SJCRH30 (cell line): ENCODE measurements around the gene PLXNB3. TPM values are rescaled to one million over a fixed set of nuclear protein-coding genes. Genes with fewer than 3 reads are reported as not detected.

Experiments
- DNase-seq, 2 experiments: peaks; one replicate each; pipeline ENCODE4 v3.0.0-alpha.2; 2015 to 2020
- H3K27ac ChIP-seq: fragments of 250-450 bp; sonication (Bioruptor Pico); 2 replicates; pipeline ENCODE4 v1.5.1; 2020; ENCODE audit warnings: mild to moderate bottlenecking, moderate library complexity
- H3K27me3 ChIP-seq: fragments of 250-450 bp; sonication (Bioruptor Pico); 2 replicates; pipeline ENCODE4 v1.5.1; 2020; ENCODE audit warnings: mild to moderate bottlenecking, moderate library complexity
- H3K36me3 ChIP-seq: fragments of 250-450 bp; sonication (Bioruptor Pico); 2 replicates; pipeline ENCODE4 v1.5.1; 2020; ENCODE audit warnings: mild to moderate bottlenecking, moderate library complexity
- H3K4me1 ChIP-seq: fragments of 250-450 bp; sonication (Bioruptor Pico); 2 replicates; pipeline ENCODE4 v1.5.1; 2020; ENCODE audit warnings: mild to moderate bottlenecking, moderate library complexity
- H3K4me3 ChIP-seq: fragments of 250-450 bp; sonication (Bioruptor Pico); 2 replicates; pipeline ENCODE4 v1.5.1; 2020; ENCODE audit warnings: mild to moderate bottlenecking, moderate library complexity
- H3K9me3 ChIP-seq: fragments of 250-450 bp; sonication (Bioruptor Pico); replicated peaks from 2 replicates; pipeline ENCODE4 v1.5.1; 2020; ENCODE audit warnings: mild to moderate bottlenecking, moderate library complexity
- total RNA-seq: library from RNA; depleted of rRNA; stranded (reverse); fragments of >200 nt; shearing (Covaris generic); gene quantifications from 2 replicates; pipeline ENCODE4 v1.2.3, GENCODE V29; 2014; rRNA removed

PLXNB3 gene
- 2.0 and 3.7 TPM in 2 replicates for total RNA-seq

- Histone ChIP-seq H3K9me3 (no peaks in the 10 kb centered on the region), H3K27me3 (no peaks in the 10 kb centered on the region), H3K4me1 (peaks cover 10% of the 10 kb centered on the region; the same call in 1 of the 2 replicates), H3K27ac (peak within 1 kb of the TSS; percentile 53; the same call in 1 of the 2 replicates), H3K36me3 (no peaks in the 10 kb centered on the region), H3K4me3 (peak within 1 kb of the TSS; percentile 59)
- peak; percentile 75 to 76 for DNase-seq
These were observed at the start of gene PLXNB3 for GRCh38 chrX:153763989-153764755. Gene PLXNB3 (plus strand): TSS chrX:153764249. CDS start chrX:153765536, 1,287 bp downstream.

DNA sequence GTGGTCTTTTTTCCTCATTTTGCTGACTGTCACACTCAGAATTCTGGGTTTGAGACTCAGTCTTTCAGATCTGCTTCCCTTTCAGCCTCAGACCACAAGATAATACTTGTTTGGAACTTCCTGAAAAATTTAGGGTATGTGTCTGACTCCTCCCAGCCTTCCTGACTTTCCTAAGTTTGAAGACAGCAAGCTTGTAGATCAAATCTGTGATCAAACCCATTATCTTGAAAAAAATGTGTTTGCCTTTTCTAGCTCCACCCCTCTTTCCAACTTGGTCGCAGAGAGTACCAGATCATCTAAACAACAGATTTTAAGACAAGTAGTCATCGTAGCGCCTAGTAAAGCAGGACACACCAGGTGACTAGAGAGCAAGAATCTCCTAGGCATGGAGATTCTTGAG is 49.8 kb upstream of the PLXNB3 start:
- H3K36me3 ChIP-seq: peaks cover 3% of the 10 kb centered on the region; the same call in 1 of the 2 replicates
- H3K9me3 ChIP-seq: no peaks in the 10 kb centered on the region
- H3K27me3 ChIP-seq: no peaks in the 10 kb centered on the region
- no peak for DNase-seq
- no peaks in the 10 kb centered on the region for H3K4me1 ChIP-seq
- H3K4me3 ChIP-seq: no peak overlapping the region
- H3K27ac ChIP-seq: no peak overlapping the region

DNA sequence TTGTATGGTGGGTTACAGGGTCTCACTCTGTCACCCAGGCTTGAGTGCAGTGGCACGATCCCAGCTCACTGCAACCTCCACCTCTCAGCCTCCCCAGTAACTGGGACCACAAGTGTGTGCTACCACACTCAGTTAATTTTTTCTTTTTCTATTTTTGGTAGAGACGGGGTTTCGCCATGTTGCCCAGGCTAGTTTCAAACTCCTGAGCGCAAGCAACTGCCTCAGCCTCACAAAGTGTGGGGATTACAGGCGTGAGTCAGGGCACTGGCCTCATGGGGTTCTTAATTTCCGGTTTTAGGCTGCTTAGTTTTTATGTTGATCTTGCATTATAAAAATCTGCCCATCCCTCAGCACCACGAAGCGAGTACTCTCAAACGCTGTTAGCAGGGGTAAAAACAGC is 46.6 kb upstream of the PLXNB3 start:
- Histone ChIP-seq H3K27ac (no peak overlapping the region), H3K27me3 (no peaks in the 10 kb centered on the region), H3K36me3 (peaks cover 5% of the 10 kb centered on the region; the same call in 1 of the 2 replicates), H3K4me3 (no peak overlapping the region), H3K4me1 (no peaks in the 10 kb centered on the region), H3K9me3 (no peaks in the 10 kb centered on the region)
- DNase-seq: no peak

GRCh38 chrX:153719238-153719637 is 44.8 kb upstream of the PLXNB3 start:
- Histone ChIP-seq H3K9me3 (no peaks in the 10 kb centered on the region), H3K4me1 (no peaks in the 10 kb centered on the region), H3K36me3 (peaks cover 5% of the 10 kb centered on the region; the same call in 1 of the 2 replicates), H3K27ac (no peak overlapping the region), H3K27me3 (no peaks in the 10 kb centered on the region), H3K4me3 (no peak overlapping the region)
- DNase-seq: no peak

DNA sequence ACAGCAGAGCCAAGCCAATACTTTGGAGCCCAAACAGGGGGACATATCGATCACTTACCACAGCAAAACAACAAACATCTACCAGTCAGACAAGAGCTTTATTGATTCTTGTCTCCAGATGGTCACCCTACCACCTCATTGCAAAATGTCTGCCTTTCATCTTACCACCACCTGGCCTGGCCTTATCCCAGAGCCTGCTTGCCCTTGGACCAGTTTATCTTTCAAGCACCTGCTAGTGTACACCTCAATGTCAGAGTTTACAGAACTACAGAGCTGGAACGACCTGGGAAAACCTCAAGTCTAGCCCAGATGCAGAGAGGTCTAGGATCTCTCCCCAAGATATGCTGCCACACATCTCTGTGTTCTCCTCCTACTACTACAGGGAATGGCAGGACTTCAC is 44.3 kb upstream of the PLXNB3 start:
- Histone ChIP-seq H3K9me3 (no peaks in the 10 kb centered on the region), H3K27me3 (no peaks in the 10 kb centered on the region), H3K4me3 (no peak overlapping the region), H3K27ac (no peak overlapping the region), H3K4me1 (no peaks in the 10 kb centered on the region), H3K36me3 (peaks cover 5% of the 10 kb centered on the region; the same call in 1 of the 2 replicates)
- no peak for DNase-seq

DNA sequence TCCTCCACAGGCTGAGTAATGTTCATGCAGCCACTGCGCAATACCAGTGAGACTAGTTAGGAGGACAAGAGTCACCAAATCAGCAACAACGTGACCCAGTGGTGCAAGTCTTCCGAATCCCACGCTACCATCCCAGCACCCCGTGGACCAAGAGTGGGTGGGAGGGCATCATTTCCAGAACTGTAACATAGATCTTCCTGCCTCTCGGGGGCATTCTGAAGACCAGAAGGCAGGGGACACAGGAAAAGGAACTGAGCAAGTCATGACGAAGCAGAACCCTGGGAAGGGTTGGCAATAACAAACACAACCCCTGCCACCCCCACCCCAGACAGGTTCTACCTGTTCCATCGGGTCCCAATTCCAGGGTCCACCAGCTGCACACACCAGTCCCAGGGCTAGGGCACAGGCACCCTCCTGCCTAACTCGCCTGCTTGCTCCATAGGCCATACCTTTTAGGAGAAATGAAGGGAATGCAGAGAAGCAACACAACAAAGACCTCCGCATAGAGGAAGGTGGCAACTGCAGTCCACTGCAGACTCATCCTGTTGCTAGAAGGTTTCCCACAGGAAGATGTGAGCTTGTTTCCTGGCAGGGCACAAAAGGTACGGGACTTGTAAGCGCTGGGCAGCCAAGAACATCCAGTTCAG is 41.2 kb upstream of the PLXNB3 start:
- no peak overlapping the region; the same call in 1 of the 2 replicates for H3K27ac ChIP-seq

GRCh38 chrX:153723351-153724251 is 40.4 kb upstream of the PLXNB3 start:
- no peaks in the 10 kb centered on the region for H3K27me3 ChIP-seq
- peak overlapping the region; percentile 24 for H3K27ac ChIP-seq
- H3K9me3 ChIP-seq: no peaks in the 10 kb centered on the region
- peaks cover 2% of the 10 kb centered on the region; the same call in 1 of the 2 replicates for H3K36me3 ChIP-seq
- H3K4me3 ChIP-seq: peak overlapping the region; percentile 67
- DNase-seq: peak; percentile 38 to 50
- peaks cover 11% of the 10 kb centered on the region for H3K4me1 ChIP-seq

More for the DNA sequence above, 41.2 kb upstream of the PLXNB3 start:
- peaks cover 11% of the 10 kb centered on the region for H3K4me1 ChIP-seq
- peaks cover 2% of the 10 kb centered on the region; the same call in 1 of the 2 replicates for H3K36me3 ChIP-seq
- no peaks in the 10 kb centered on the region for H3K9me3 ChIP-seq
- H3K4me3 ChIP-seq: peak overlapping the region; percentile 67
- DNase-seq: no peak
- no peaks in the 10 kb centered on the region for H3K27me3 ChIP-seq

DNA sequence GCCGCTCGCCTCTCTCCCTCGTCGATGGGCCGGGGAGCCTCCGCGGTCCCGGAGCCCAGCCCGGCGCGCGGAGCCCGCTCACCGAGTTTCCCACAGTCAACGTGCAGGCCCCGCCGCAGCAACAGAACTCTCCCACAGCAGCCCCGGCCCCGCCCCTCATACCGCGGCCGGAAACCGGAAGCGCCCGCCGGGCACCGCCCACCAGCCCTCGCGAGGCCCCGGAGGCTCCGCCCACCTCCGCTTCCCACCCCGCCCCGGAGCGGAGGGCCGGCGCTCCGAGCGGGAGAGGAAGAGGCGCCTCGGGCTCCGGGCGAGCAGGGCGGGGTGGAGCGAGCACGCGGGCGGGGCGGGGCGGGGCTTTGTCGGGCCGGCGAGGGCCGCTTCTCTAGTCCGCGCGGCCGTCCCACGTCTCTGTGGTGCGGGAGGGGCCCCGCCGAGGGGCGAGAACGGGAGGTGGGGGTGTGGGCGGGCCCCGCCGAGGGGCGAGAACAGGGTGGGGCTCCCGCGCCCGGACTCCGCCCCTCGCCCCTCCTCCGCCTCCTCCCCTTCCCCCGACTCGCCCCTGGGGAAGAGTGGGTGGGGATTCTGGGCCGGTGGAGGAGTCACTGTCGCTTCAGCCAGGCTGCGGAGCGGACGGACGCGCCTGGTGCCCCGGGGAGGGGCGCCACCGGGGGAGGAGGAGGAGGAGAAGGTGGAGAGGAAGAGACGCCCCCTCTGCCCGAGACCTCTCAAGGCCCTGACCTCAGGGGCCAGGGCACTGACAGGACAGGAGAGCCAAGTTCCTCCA is 39.6 kb upstream of the PLXNB3 start, which contains the start of the genes ABCD1 and BCAP31:
Gene ABCD1, plus strand, starts transcription at position 605 of the 787 bp plus-strand sequence. CDS start 411 bp downstream, outside the sequence.
Gene BCAP31, minus strand, starts transcription at position 136 of the 787 bp plus-strand sequence. CDS start 1,143 bp downstream, outside the sequence.
- Histone ChIP-seq H3K27me3 (no peaks in the 10 kb centered on the region), H3K36me3 (peaks cover 2% of the 10 kb centered on the region; the same call in 1 of the 2 replicates), H3K27ac (peak within 1 kb of the TSS; percentile 26), H3K4me1 (peaks cover 11% of the 10 kb centered on the region), H3K9me3 (no peaks in the 10 kb centered on the region), H3K4me3 (peak within 1 kb of the TSS; percentile 67)
- DNase-seq: peak; percentile 87 to 88

GRCh38 chrX:153725039-153725831 is 38.8 kb upstream of the PLXNB3 start:
- peak overlapping the region; percentile 26; the same call in 1 of the 2 replicates for H3K27ac ChIP-seq
- peak in 1 of 2 experiments; percentile 25 for DNase-seq

DNA sequence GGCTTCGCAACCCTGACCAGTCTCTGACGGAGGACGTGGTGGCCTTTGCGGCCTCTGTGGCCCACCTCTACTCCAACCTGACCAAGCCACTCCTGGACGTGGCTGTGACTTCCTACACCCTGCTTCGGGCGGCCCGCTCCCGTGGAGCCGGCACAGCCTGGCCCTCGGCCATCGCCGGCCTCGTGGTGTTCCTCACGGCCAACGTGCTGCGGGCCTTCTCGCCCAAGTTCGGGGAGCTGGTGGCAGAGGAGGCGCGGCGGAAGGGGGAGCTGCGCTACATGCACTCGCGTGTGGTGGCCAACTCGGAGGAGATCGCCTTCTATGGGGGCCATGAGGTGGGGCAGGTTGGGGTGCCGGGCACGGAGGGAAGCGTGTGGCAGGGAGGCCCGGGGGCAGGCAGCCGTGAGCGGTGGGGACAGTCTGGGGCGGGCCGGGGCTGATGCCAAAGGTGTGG is 38.2 kb upstream of the PLXNB3 start:
- Histone ChIP-seq H3K4me1 (peaks cover 11% of the 10 kb centered on the region), H3K27ac (peak overlapping the region; percentile 80), H3K36me3 (0 out of 2 replicates have a peak, but pooled peaks cover under 1% of the 10 kb centered on the region), H3K9me3 (no peaks in the 10 kb centered on the region), H3K4me3 (no peak overlapping the region), H3K27me3 (no peaks in the 10 kb centered on the region)
- DNase-seq: no peak

More at GRCh38 chrX:153725039-153725831, 38.8 kb upstream of the PLXNB3 start:
- H3K4me3 ChIP-seq: peak overlapping the region; percentile 67
- H3K4me1 ChIP-seq: peaks cover 11% of the 10 kb centered on the region
- no peaks in the 10 kb centered on the region for H3K9me3 ChIP-seq
- no peaks in the 10 kb centered on the region for H3K27me3 ChIP-seq
- H3K36me3 ChIP-seq: 0 out of 2 replicates have a peak, but pooled peaks cover 2% of the 10 kb centered on the region

DNA sequence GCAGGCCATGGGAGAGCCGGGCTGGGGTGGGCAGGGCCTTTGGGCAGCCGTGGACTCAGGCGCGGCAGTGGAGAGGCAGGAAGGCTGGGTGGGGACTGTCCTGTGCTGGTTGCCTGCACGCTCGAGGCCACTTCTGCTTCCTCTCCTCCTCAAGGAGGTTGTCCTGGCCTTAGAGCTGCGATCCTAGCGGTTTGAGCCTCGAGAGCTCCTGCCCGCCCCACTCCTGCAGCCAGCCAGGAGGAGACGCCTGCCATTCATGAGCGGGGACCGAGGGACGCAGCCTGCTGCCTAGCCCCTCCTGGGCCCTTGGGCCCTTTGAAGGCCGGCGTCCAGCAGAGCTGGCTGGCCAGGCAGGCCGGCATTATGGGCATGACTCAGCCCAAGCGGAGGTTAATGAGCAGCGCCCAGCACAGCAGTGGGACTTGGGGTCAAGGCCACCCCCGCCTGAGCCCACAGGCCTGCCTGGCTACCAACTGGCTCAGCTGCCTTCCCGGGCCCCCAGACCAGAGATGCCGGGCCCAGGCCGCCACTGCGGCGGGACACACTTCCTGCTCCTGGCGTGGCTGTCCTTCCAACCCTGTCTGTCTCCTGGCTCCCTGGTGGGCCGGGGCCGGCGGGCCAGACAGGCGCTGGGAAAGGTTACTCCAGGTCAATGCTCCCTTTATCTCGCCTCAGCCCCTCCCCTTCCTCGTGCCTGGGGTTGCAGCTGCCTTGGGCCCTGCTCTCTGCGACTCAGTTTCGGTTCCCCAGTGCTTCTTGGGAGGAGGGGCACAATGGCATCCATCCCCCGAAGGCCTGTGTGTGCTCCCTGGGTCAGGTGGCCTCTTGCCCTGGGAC is 37.5 kb upstream of the PLXNB3 start:
- no peaks in the 10 kb centered on the region for H3K27me3 ChIP-seq
- DNase-seq: peak; percentile 74 to 79
- no peaks in the 10 kb centered on the region for H3K36me3 ChIP-seq
- H3K4me1 ChIP-seq: peaks cover 11% of the 10 kb centered on the region
- peak overlapping the region; percentile 80 for H3K27ac ChIP-seq
- H3K9me3 ChIP-seq: no peaks in the 10 kb centered on the region
- peak overlapping the region; percentile 30 for H3K4me3 ChIP-seq
